Hematopoietic multipotent progenitor cell treated with erythropoietin and hydrocortisone succinate and interleukin-3 and kit ligand, for 4 days (in vitro differentiated cells): ENCODE measurements around the gene CIT.

ENCODE experiments used
- DNase-seq: peaks from one replicate; pipeline ENCODE4 v3.0.0-alpha.2; 2015

CIT gene

DNA sequence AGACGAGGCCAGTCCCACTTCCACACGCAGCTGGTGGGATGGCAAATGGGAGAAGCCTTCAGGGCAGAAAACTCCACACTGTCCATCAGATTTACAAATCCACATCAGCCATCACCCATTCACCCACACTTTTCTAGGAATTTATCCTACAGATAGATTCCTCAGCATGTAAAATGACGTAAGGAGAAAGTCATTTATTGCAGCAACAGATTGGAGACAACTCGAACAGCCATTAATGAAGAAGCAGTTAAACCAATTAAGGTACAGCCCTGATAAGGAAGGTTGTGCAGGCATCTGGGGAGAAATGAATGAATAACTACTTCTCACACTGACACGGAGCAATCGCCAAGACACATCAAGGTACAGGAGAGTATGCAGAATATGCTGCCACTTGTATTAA is 183.0 kb downstream of the CIT start:
- DNase-seq: no peak

DNA sequence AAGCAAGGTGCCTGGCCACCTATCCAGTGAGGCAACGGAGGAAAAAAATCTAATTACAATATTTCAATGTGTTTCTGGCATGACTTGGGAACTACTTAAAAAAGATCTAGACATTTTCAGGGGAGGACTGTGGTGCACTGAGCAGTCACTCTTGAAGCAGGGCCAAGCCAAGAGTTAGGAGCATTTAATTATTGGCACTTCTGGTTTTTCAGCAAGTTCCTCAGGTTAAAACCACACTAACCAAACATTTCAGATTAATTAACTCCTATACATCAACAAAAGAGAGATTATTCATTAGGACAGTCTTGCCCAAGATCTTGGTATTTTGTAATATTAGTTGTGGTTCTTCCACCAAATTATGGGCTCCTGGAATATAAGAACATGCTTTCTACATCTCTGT is 183.6 kb downstream of the CIT start:
- peak; percentile 26 for DNase-seq

DNA sequence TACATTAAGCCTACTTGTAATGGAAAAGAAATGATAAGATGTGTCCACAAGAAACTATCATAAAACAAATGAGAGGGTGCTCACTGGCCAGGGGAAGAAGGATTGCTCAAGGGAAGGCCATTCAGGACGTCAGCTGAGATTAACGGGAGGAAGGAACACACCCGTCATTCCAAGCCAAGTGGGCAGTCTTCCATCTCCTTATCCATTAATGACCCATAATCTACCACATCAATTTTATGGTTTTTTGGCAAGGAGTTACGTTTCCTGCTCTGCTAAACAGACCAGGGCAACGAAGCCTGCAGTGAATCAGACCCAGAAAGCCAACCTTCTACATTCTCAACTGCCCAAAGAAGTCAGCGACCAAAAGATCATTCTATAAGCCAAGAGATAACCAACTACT is 184.1 kb downstream of the CIT start:
- DNase-seq: no peak

DNA sequence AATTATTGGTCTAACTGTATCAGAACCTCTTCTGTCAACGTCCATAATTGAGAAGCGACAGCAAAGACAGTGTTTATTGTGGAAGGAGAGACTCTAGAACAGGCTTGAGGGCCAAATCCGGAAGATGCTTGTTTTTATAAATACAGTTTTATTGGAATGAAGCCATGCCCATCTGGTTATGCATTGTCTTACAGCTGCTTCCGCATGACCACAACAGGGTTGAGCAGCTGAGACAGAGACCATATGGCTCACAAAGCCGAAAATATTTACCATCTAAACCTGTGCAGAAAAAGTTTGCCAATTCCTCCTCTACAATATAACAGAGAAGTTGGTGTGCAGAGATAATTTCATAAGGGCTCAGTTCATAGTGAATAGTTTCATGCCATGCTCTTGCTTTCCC is 184.7 kb downstream of the CIT start:
- DNase-seq: no peak

DNA sequence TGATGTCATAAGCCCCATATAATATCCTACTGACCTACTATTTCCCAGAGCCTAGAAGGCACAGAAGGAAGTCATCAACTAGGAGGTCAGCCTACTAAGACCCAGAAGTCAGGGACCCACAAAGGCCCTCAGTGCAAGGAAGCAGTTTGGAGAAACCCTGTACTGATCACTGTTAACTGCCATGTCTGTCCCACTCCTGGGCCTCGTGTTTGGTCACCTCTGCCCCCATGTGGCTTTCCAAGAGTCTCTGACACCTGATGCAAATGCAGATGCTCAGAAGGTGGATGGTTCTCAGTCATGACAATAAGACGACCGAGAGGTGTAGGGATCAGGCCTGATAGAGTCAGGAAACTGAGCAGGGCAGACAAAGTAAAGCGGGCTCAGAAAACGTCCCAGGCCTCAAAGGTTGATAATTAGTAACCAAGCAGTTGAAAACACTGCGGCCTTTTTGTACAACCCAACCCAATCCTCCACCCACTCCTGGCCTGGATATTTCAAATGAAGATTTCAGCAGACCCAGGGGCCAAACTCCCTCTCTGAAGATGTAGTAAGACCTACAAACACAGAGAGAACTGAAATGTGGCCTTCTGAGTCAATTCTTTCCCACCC is 185.8 kb downstream of the CIT start:
- DNase-seq: no peak

DNA sequence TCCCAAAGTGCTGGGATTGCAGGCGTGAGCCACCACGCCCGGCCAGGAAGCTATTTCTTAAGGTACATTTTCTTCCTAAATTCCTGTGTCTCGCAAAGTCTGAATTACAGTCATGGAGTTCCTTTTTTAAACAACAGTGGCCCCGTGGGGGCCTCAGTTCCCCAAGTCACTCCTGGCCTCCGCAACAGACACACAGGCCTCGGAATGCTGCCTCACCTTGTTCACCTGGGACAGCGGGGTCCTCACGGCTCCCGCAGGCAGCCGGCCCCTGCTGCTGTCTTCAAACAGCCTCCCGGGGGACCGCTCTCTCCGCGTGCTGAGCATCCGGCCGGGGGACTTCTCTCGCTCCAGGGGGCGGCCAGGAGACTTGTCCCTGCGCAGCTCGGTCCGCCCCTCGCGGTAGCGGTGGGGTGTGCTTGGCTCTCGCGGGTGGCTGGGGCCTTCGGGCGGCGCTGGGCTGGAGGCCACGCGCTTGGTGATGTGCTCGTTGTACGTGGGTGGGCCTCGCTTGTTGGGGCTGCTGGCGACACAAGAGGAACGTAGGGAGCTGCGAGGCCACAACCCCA is 187.1 kb downstream of the CIT start:
- no peak for DNase-seq

DNA sequence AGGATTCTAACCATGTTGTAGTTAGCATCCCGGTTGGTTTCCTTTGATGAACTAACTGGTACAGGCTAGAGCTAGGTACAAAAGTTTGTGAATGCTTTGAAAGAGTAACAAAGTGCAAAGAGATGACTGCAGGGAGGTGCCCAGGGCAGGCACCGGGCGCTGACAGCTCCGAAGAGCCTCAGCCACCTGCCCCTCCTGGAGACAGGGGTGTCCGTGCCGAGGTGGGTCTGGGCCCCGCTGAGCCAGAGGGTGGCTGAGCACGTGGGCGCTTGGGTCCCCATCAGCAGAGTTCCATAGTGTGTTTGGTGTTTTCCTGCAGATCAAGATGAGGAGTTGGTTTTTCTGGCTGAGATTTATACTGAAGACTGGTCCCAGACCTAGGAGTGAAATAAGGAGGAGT is 189.2 kb downstream of the CIT start:
- DNase-seq: no peak

DNA sequence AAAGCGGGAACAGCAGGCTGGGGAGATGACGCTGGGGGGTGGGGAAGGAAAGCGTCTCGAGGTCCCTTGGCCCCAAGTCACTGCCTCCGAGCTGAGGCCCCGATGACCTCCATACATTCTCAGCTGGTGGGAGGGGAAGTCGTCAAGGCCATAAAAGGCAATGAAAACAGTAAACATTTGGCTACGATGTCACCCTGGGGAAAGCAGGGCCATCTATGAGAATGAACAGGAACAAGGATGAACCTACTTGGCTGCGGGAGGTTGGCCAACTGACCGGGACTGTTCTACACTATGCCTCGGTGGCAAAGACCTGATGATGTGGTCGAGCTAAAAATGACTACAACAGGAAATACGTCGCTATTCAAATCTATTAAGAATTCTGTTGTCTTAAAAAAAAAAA is 189.7 kb downstream of the CIT start:
- DNase-seq: no peak

DNA sequence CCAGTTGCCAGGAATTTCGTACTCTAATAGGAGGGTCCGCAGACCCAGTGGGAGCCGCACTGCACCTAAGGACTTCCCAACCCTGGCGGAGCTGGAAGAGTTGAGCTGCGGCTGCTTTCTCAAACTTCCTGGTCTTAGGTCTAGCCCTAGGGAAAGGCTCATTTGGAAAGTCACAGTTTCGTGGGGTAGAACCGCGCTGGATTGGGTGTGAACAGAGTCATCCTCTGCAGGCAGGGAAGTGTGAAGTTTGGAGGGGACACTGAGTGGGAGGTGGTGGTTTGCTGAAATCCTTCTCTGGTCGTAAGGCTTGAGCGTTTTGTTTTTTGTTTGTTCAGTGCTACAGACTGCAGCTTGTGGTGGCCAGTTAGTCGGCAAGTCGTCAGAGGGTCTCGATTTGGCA is 190.3 kb downstream of the CIT start:
- no peak for DNase-seq

DNA sequence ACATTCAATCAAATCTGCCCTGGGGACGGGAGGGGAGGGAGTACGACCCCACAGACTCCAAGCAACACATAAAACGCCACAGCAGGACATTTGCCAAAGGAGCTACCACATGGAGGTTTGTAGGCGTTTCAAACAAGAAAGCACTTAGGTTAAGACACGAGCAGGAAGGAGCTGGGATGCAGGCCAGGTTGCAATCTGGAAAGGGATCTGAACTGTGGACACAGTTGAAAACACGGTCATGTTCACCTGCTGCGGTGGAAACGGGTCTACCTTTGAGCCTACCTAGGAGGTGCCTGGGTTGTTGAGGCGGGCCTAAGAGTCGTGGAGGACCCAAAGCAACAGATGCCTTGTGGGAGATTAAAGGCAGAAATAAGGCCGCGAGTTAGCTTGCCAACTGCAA is 190.8 kb downstream of the CIT start:
- DNase-seq: no peak

DNA sequence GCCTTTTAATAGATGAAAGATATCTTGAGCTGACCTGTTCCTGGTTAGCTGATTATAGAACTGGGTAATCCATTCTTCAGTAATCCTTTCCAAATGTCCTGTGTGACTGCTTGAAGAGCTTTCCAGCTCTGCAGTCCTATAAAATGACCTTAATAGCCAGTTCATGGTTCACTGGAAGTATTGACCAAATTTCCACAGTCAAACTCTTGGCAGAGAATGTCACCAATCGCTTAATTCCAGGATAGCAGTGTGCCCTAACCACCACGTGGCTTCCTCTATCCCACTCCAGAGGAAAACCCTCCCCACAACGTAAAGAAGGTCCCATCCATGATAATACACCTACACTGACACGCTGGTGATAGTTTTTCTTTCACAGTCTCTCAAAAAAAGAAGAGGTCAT is 191.7 kb downstream of the CIT start:
- DNase-seq: no peak

DNA sequence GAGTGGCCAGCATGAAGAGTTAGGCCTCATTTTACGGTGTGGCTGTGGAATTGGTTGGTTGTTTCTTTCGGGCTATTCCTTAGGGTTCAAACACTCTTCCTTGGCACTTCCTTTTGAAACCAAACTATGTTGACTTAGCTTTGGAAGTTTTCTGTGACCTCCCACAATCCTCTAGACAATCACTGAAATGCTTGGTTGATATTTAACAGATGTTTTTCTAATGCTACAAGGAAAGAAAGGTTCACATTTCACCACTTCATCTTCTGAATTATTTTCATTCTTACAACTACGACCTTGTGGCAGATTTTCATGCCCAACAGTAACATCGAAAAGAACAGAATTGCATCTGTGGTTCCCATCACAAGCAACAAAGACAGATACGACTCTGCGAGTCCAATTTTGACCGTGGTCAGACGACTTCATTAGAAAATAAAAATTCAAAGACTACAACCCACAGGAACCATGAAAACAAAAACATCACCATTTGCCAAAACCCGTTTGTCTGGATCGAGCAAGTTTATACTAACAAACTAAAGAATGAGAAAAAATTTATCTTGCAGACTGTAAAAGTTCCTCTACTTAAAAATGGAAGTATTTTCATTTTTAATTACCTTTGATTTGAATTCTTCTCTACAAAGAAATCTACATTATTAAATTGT is 192.3 kb downstream of the CIT start:
- no peak for DNase-seq

DNA sequence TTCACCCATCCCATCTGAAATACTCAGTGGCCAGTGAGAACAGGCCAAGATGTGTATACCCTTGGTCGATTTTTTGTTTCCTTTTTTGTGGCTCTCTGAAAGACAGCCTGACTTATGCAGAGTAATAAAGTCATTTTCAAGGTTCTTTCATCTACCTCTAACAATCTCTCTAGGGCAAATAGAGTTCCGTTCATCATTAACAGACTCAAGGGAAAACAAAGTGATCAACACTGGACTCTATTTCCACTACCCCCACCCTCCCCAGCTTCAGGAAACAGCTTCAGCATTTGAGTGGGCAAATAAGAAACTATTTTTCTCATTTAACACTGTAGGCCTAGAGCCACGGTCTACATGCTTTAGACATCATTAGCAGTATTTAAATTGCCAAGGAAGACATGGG is 193.3 kb downstream of the CIT start:
- DNase-seq: no peak

DNA sequence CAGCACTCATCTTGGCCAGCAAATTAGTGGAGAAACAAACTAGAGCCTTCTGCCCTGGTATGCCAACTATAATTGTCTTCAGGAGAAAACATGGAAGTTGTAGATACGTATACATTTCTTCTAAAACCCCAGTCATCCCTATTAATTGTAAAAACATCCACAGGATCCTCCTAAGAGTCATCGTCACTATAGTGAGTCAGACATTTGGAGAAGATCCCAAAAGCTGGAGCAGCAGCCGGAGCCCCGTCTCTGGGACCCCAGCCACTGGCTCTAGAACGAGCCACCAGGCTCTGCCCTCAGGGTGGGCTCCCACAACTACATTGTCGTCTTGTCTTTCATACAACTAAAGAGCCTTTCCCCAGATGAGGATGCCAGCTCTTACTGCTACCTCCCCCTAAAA is 193.7 kb downstream of the CIT start:
- DNase-seq: no peak

DNA sequence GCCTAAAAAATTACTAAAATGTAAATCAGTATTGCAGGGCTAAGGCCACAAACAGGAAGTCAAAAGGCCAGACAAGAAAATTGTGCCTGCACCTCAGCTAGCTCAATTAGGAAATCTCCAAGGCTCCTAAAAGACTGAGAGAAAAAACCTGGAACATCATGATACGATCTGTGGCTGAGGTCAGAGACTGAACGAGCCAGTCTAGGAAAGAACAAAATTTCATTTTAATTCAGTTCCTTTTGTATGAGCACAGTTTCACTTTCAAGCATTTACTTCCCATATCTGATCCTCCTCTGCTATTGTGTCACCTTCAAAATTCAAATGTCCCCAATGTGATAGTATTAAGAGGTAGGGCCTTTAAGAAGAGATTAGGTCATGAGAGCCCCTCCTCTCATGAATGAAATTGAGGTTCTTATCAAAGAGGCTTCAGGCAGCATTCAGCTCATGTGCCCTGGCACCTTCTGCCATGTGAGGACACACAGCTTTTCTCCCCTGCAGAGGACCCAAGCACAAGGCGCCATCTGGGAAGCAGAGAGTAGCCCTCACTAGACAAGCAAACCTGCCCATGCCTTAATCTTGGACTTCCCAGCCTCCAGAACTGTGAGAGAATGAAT is 194.4 kb downstream of the CIT start:
- peak; percentile 82 for DNase-seq

DNA sequence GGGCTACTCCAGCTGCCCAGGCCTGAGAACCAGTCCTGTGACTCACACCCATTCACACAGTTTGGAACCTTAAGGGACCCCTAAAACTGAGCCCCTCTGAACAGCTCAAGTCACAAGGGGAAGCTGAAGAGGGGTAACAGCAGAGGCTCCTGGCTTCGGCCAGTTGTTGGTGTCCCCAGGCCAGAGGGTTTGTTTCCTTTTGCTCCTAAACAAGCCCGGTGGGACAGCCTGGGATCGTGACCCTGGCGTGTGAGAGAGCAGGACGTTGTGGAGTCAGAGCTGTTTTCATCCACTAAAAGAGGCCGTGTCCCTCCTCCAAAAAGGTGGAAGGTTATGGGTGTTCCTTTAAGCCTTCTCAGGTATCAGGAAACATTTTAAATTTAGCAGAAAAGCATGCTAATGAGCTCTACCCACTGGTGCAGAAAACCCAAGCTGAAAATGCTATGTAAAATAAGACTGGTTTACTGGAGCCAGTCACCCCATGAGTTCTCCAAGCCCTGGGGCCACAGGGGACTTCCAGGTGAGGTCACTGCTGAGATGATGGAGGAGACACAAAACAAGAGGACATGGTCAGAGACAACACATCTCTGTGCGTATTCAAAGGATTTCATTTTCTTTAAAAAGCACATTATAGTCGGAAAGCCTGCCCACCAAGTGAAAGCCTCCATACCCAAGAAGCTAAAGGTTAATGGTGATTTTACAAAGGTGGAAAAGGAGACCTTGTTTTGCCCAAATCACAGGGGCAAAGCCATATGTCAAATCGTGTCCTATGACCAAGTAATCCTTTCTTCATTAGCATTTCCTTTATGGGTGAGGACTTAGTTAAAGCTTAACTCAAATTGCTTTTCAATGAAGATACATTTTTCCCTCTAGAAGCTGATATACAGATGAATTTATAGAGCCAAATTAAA is 195.1 kb downstream of the CIT start:
- no peak for DNase-seq

DNA sequence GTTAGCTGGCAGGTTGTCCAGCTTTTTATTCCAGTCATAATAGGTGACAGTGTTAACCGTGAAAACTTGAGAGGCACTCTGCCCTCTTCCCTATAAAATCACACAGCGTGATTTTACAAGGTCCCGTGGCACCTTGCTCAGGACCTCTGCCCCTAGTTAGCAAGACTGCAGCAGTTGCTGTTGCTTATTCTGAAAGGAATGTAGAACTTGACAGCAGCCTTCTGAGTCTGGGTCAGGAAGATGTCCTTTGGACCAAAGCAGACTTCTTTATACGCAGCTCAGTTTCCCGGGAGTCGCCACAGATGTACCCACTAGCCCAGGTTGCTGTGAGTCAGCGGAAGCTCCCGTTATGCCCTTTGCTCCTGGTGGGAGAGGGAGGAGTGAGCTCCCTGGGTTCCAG is 196.0 kb downstream of the CIT start:
- no peak for DNase-seq

DNA sequence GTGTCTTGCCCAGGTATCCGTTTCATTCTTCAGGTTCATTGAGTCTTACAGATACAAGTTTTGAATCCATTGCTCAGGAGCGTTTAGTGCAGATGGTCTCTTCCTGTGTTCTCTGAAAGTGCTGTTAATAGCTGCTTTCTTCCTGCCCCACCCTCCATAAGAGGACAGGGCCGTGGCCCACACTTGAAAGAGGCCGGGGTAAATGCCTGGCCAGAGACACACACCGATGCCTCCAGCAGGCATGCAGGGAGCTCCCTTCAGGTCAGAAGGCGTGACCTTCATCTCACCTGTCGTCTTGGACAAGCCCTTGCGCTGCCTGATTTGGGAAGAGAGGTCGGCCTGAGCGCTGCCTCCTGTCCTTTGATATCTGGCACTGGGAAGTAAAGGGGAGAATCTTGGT is 197.6 kb downstream of the CIT start:
- DNase-seq: no peak

DNA sequence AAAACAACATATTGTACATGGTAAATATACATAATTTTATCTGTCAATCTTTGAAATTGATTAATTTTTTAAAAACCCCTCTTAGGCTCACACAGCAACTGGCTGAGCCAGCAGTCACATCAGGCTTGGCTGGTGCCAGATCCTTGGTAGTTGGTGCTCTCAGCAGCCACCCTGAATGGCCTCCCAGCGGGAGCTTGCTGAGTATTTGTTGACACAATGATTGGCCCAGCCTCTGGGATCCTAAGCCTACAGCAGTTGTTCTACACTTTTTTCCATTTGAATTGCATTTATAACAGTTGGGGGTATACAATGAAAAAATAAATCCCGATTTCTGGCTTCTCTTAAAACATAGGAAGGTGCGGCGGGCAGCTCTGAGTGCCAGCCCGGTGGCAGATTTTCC is 198.0 kb downstream of the CIT start:
- no peak for DNase-seq

DNA sequence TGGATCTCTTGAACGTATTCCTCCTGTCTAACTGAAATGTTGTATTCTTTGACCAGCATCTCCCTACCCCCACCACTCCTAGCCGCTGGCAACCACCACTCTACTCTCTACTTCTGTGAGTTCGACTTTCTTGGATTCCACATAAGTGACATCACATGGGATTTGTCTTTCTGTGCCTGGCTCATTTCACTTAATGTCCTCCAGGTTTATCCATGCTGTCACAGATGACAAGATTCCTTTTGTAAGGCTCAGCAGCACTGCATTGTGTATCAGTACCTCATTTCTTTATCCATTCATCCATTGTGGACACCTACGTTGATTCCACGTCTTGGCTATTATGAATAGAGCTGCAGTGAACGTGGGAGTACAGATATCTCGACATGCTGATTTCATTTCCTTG is 198.7 kb downstream of the CIT start:
- DNase-seq: no peak

DNA sequence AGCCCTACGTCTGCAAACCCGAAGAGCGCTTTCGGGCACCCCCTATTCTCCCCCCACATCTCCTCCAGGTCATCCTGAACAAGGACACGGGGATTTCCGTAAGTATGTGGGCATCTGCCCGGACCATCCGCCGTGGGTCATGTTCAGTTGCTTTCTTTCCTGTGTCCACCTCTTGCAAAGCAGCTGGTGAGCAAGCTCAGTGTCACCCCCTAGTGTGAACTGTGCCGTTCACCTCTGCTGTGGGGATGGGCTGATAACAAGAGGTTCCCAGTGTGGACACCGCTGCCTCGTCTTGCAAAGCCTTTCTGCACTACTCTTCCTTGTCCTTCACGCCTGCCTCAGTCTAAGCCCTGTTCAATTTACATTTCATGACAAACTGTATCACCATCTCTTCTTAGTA is 200.5 kb downstream of the CIT start:
- DNase-seq: no peak

DNA sequence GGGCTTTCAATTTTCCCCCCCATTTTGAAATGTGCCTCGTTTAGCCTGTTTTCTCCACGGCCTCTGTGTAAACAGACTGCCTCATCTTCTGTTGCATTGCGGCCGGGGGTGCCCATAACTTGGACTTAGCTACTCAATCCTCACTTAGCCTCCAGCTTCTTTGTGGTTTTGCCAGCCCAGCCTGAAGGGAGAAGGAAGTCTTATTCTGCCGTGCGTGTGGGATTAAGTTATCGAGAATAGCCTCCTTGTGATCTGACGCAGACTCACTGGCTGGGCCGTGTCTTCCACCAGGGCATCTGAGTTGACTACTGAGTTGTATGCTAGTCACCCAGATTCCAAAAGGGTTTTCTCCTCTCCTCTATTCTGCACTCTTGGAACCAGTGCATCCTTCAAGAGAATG is 201.1 kb downstream of the CIT start:
- no peak for DNase-seq

DNA sequence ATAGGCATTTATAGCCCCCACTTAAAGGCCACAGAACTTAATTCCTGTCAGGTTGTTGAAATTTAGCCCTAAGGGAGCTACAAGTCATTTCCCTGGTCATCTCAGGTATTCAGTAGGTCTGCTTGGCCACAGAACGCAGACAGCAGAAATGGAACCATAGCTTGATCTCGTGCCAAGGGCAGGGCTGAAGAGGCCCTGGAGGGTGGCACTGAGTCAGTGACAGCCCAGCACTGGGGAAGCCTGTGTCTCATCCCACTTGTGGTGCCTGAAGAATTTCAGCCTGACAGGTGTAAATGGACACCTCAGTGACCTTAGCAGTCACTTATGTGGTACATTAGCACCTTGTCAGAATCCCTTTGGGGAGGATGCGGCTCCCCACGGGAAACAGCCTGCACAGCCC is 202.6 kb downstream of the CIT start:
- no peak for DNase-seq

DNA sequence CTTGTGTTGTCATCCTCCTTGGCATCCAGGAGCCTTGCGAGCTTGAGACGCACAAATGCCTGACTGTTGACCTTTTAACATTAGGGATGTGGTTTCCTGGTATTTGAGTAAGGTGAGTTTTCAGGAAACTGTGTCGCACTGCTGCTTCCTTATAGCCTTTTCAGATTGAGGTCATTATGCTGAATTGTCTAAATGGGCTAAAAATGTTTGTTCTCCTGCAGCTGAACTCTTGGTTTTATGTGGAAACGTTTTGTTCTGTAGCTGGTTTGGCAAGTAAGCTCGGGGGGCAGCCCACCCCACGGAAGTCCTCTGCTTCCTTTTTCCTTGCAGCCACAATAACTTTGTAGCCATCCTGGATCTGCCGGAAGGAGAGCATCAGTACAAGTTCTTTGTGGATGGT is 203.5 kb downstream of the CIT start:
- DNase-seq: no peak
